H1 (cell line): ENCODE data around the gene CDH6. TPM values are rescaled to one million over a fixed set of nuclear protein-coding genes. Genes with fewer than 3 reads are reported as not detected.
A peak's percentile ranks its signal among the peaks of the same experiment; 100 is the strongest.

Experiments used
- CTCF ChIA-PET: fragments of 300-600 bp; sonication (Branson Sonifier 250); formaldehyde crosslinking; loops from one replicate; lab custom pipeline; 2021; ENCODE audit not compliant: partially characterized antibody; lab: Charles Lee
- POLR2A ChIA-PET: fragments of 300-600 bp; sonication (Branson Sonifier 250); formaldehyde crosslinking; loops from one replicate; lab custom pipeline; 2021; ENCODE audit warnings: inconsistent platforms; ENCODE audit not compliant: partially characterized antibody; lab: Charles Lee
- DNase-seq, 2 experiments: peaks; one replicate each; pipeline versions ENCODE4 v3.0.0 to v3.0.0-alpha.2; 2010 to 2022; ENCODE audit warnings: low spot score in 2 of 2, low read depth in 1 of 2, mixed read lengths in 1 of 2
- FAIRE-seq: peaks from 2 replicates; lab custom pipeline; 2011; peaks lifted over from hg19 to GRCh38; lab: Jason Lieb, UNC
- H2AFZ ChIP-seq: 2 replicates; pipeline ENCODE4 v1.8.1; 2012; ENCODE audit warnings: low read length, inconsistent platforms
- H2AK5ac ChIP-seq: 2 replicates; pipeline ENCODE4 v1.6.1; 2013; ENCODE audit warnings: low read depth, low read length
- H2BK120ac ChIP-seq: replicated peaks from 2 replicates; pipeline ENCODE3; 2013; ENCODE audit warnings: low read depth, low read length, inconsistent platforms
- H2BK12ac ChIP-seq: 2 replicates; pipeline ENCODE4 v1.6.1; 2013; ENCODE audit warnings: low read depth, low read length
- H2BK15ac ChIP-seq: 2 replicates; pipeline ENCODE4 v1.6.1; 2013; ENCODE audit warnings: low read length
- H2BK20ac ChIP-seq: 2 replicates; pipeline ENCODE4 v1.6.1; 2013; ENCODE audit warnings: low read length
- H2BK5ac ChIP-seq: 2 replicates; pipeline ENCODE4 v1.6.1; 2013; ENCODE audit warnings: low read depth, low read length
- H3K14ac ChIP-seq: 2 replicates; pipeline ENCODE4 v1.6.1; 2013; ENCODE audit warnings: inconsistent platforms; ENCODE audit not compliant: insufficient read length
- H3K18ac ChIP-seq: 2 replicates; pipeline ENCODE4 v1.6.1; 2013; ENCODE audit warnings: low read length; ENCODE audit errors: extremely low read depth
- H3K23ac ChIP-seq: 2 replicates; pipeline ENCODE4 v1.6.1; 2013; ENCODE audit warnings: inconsistent platforms; ENCODE audit not compliant: insufficient read length
- H3K23me2 ChIP-seq: 2 replicates; pipeline ENCODE4 v1.6.1; 2013; ENCODE audit warnings: low read depth, low read length
- H3K27ac ChIP-seq: 2 replicates; pipeline ENCODE4 v1.6.1; 2011; ENCODE audit warnings: low read depth, low read length, inconsistent platforms
- H3K27me3 ChIP-seq, 4 experiments: replicated peaks in 1 of 4; 1 replicate in 1 of 4; 2 replicates in 3 of 4; pipeline versions ENCODE4 v1.6.1 to v1.8.1; 2011 to 2013; ENCODE audit warnings: low read length in 3 of 4, mild to moderate bottlenecking in 3 of 4, inconsistent platforms in 2 of 4, mixed read lengths in 2 of 4, moderate library complexity in 1 of 4; ENCODE audit not compliant: control insufficient read depth in 3 of 4, insufficient read depth in 3 of 4; ENCODE audit errors: extremely low read depth in 1 of 4
- H3K36me3 ChIP-seq, 4 experiments: 2 replicates each; pipeline versions ENCODE4 v1.6.1 to v1.8.1; 2011 to 2013; ENCODE audit warnings: mild to moderate bottlenecking in 4 of 4, low read length in 3 of 4, moderate library complexity in 2 of 4, control low read depth in 1 of 4, inconsistent platforms in 1 of 4; ENCODE audit not compliant: insufficient read depth in 4 of 4, control insufficient read depth in 2 of 4
- H3K4ac ChIP-seq: replicated peaks from 2 replicates; pipeline ENCODE3; 2013; ENCODE audit warnings: low read length, low read depth, mixed read lengths, inconsistent platforms; ENCODE audit not compliant: insufficient read length
- H3K4me1 ChIP-seq, 4 experiments: replicated peaks in 1 of 4; 1 replicate in 1 of 4; 2 replicates in 3 of 4; pipeline versions ENCODE4 v1.6.1 to v1.8.1; 2011 to 2013; ENCODE audit warnings: low read length in 3 of 4, inconsistent platforms in 2 of 4, mixed read lengths in 1 of 4; ENCODE audit not compliant: insufficient read depth in 4 of 4, control insufficient read depth in 3 of 4
- H3K4me2 ChIP-seq, 2 experiments: 2 replicates each; pipeline versions ENCODE4 v1.6.1 to v1.8.1; 2011 to 2013; ENCODE audit warnings: low read depth in 2 of 2, low read length in 2 of 2, control low read depth in 1 of 2, inconsistent platforms in 1 of 2, mild to moderate bottlenecking in 1 of 2; ENCODE audit not compliant: insufficient read depth in 1 of 2
- H3K4me3 ChIP-seq, 4 experiments: fragments of 200-600, 300-600 bp in 1 of 4; sonication (generic), shearing (Covaris generic), sonication (Bioruptor Twin) in 1 of 4; 2 replicates each; pipeline versions ENCODE4 v1.5.1 to v1.8.1; 2011 to 2016; ENCODE audit warnings: low read length in 4 of 4, low read depth in 3 of 4, control low read depth in 2 of 4, inconsistent platforms in 2 of 4, mild to moderate bottlenecking in 2 of 4, mixed read lengths in 1 of 4, moderate library complexity in 1 of 4; ENCODE audit not compliant: insufficient read depth in 2 of 4; ENCODE audit errors: extremely low read depth in 1 of 4
- H3K56ac ChIP-seq: replicated peaks from 2 replicates; pipeline ENCODE3; 2013; ENCODE audit warnings: low read depth, mild to moderate bottlenecking, mixed read lengths, low read length, inconsistent platforms; ENCODE audit not compliant: insufficient read length
- H3K79me1 ChIP-seq: 2 replicates; pipeline ENCODE4 v1.6.1; 2013; ENCODE audit warnings: low read depth, low read length, control low read depth
- H3K79me2 ChIP-seq, 2 experiments: 2 replicates each; pipeline versions ENCODE4 v1.6.1 to v1.8.1; 2012 to 2013; ENCODE audit warnings: low read length in 2 of 2, mild to moderate bottlenecking in 2 of 2, inconsistent platforms in 1 of 2; ENCODE audit not compliant: insufficient read depth in 2 of 2, control insufficient read depth in 1 of 2
- H3K9ac ChIP-seq, 4 experiments: replicated peaks in 1 of 4; 1 replicate in 1 of 4; 2 replicates in 3 of 4; pipeline versions ENCODE4 v1.6.1 to v1.8.1; 2011 to 2013; ENCODE audit warnings: low read depth in 3 of 4, low read length in 3 of 4, control low read depth in 2 of 4, mild to moderate bottlenecking in 2 of 4, moderate library complexity in 2 of 4, inconsistent platforms in 1 of 4; ENCODE audit errors: extremely low read depth in 1 of 4
- H3K9me3 ChIP-seq, 2 experiments: 2 replicates each; pipeline versions ENCODE4 v1.6.1 to v1.8.1; 2012 to 2013; ENCODE audit warnings: mild to moderate bottlenecking in 2 of 2, moderate library complexity in 2 of 2, control low read depth in 1 of 2, inconsistent platforms in 1 of 2, low read depth in 1 of 2, low read length in 1 of 2, mixed read lengths in 1 of 2; ENCODE audit not compliant: insufficient read depth in 2 of 2
- H4K20me1 ChIP-seq, 2 experiments: replicated peaks in 1 of 2; 2 replicates each; pipeline versions ENCODE3 to v1.8.1; 2011 to 2013; ENCODE audit warnings: inconsistent platforms in 2 of 2, low read length in 2 of 2, mild to moderate bottlenecking in 1 of 2; ENCODE audit not compliant: insufficient read depth in 2 of 2, control insufficient read depth in 1 of 2
- H4K5ac ChIP-seq: 2 replicates; pipeline ENCODE4 v1.6.1; 2013; ENCODE audit warnings: low read length, low read depth, mixed read lengths, inconsistent platforms; ENCODE audit not compliant: insufficient read length
- H4K8ac ChIP-seq: 2 replicates; pipeline ENCODE4 v1.8.0; 2013; ENCODE audit warnings: mild to moderate bottlenecking, moderate library complexity, low read length, inconsistent platforms; ENCODE audit not compliant: insufficient read depth; ENCODE audit errors: extremely low read depth
- H4K91ac ChIP-seq: replicated peaks from 2 replicates; pipeline ENCODE3; 2013; ENCODE audit warnings: low read length, mixed read lengths, inconsistent platforms; ENCODE audit not compliant: insufficient read length
- CHD1 ChIP-seq: IDR thresholded peaks from 2 replicates; pipeline ENCODE4 v1.6.1; 2012; ENCODE audit warnings: low read depth, low read length, improper control_type of control experiment
- GTF2F1 ChIP-seq: IDR thresholded peaks from 2 replicates; pipeline ENCODE4 v1.6.1; 2012; ENCODE audit warnings: low read depth, low read length, improper control_type of control experiment, borderline replicate concordance
- RAD21 ChIP-seq, 2 experiments: IDR thresholded peaks in 1 of 2; conservative IDR thresholded peaks in 1 of 2; 2 replicates each; pipeline ENCODE4 v1.6.1; 2011; ENCODE audit warnings: low read depth in 2 of 2, low read length in 2 of 2, improper control_type of control experiment in 1 of 2, inconsistent platforms in 1 of 2, mild to moderate bottlenecking in 1 of 2, moderate library complexity in 1 of 2
- WGBS, 2 experiments: shearing (Covaris generic) in 1 of 2; methylation state at CpG; one replicate each; pipeline versions ENCODE4 v1.1.6 to v1.1.7; 2013 to 2015; ENCODE audit warnings: low lambda C conversion rate in 2 of 2, mixed read lengths in 2 of 2, inconsistent platforms in 1 of 2, low coverage in 1 of 2, missing lambda C conversion rate in 1 of 2; ENCODE audit not compliant: insufficient replicate concordance in 2 of 2, insufficient coverage in 1 of 2, insufficient read length in 1 of 2; ENCODE audit errors: extremely low coverage in 1 of 2, missing lambda C conversion rate in 1 of 2; 5-methylcytosine and 5-hydroxymethylcytosine counted together
- polyA plus RNA-seq, 7 experiments: library from polyadenylated mRNA; depleted of rRNA in 3 of 7; stranded (reverse) in 5 of 7; unstranded in 2 of 7; fragments of >200 nt in 5 of 7; fragments of 200-250 nt in 2 of 7; gene quantifications; 1 replicate in 5 of 7; 2 replicates in 1 of 7; 4 replicates in 1 of 7; pipeline versions ENCODE4 v1.2.1 to v1.2.3, GENCODE V29; 2011 to 2013; ENCODE audit warnings: missing spikeins in 2 of 7, mixed read lengths in 2 of 7
- total RNA-seq: library from RNA; stranded (reverse); fragmentation: NEBNext Ultra II Directional; extraction: Animal tissue kit (Norgen Biotek cat#: 25700); gene quantifications from 2 replicates; pipeline ENCODE4 v1.2.1, GENCODE V29; 2021

CDH6 gene
- total and polyA plus RNA-seq, 2 of the 8 experiments (the other 6 are each of a cell fraction or from before 2014, with no cell fraction given): 1.4 to 1.9 TPM

DNA sequence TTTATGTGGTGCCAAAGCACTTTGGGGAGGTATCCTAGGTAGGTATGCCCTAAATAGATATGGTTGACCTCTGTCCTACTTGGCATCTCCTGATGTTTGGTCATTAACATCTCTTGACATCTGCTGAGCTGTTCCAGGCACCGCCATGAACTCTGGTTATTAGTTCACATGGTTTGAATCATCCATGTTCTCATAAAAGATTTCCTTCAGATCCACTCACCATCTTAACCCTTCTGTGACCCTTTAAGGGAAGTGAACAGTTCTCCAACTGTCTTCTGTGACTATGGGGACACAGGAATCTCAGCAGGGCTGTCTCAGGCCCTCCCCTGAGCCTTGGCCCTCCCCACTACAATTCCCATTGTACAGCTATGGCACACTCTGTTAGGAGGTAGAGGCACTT lies 167.7 kb downstream of the CDH6 start:
- Histone ChIP-seq H3K27me3 (no peaks in the 10 kb centered on the region), H3K27ac (no peak overlapping the region), H3K79me2 (no peaks in the 10 kb centered on the region), H4K20me1 (no peaks in the 10 kb centered on the region), H2AFZ (peak overlapping the region; percentile 8; the same call in 1 of the 2 replicates), H3K4ac (no peak overlapping the region), H3K4me3 (no peak overlapping the region), H3K4me1 (peaks cover 0 to 8% (median 2%) of the 10 kb centered on the region in 4 experiments; a peak in 2 of 7 replicates), H3K18ac (no peak overlapping the region), H3K14ac (no peak overlapping the region), H3K56ac (no peak overlapping the region), H3K36me3 (no peaks in the 10 kb centered on the region), H3K9ac (no peak overlapping the region), H3K23me2 (peaks cover 5% of the 10 kb centered on the region; the same call in 1 of the 2 replicates), H4K5ac (no peak overlapping the region), H2AK5ac (peak overlapping the region; percentile 70; the same call in 1 of the 2 replicates), H3K79me1 (no peaks in the 10 kb centered on the region; the same call in 1 of the 2 replicates), H3K9me3 (no peaks in the 10 kb centered on the region; a peak in 1 of 4 replicates), H4K91ac (peak overlapping the region; percentile 61), H3K4me2 (no peak overlapping the region), H2BK120ac (peak overlapping the region; percentile 6), H4K8ac (no peak overlapping the region), H3K23ac (no peak overlapping the region), H2BK15ac (peak overlapping the region; percentile 21; the same call in 1 of the 2 replicates), H2BK20ac (peak overlapping the region; percentile 88), H2BK12ac (peak overlapping the region; percentile 69), H2BK5ac (peak overlapping the region; percentile 76; the same call in 1 of the 2 replicates)
- FAIRE-seq: no peak
- DNase-seq: no peak
- TF ChIP-seq GTF2F1 (no peak), CHD1 (no peak), RAD21 (IDR thresholded peaks at IDR 0.05 in 1 of 2, conservative IDR thresholded peaks at IDR 0.05 in 1 of 2; ENCODE audit: low read depth in 2 of 2, low read length in 2 of 2) (no peak)
- 90% methylated on average over 1 of the region's 1 CpG; no CpG with 5 or more reads in 1 of the 2 experiments for WGBS, 2 experiments
- ChIA-PET CTCF (no interaction called here), POLR2A (no interaction called here)
